IPS-18a (cell line): Measurements from ENCODE around the gene PSEN2.

Experiments used
- H3K27ac ChIP-seq: one replicate; pipeline ENCODE4 v1.5.1; 2013; ENCODE audit warnings: low read length
- H3K27me3 ChIP-seq: one replicate; pipeline ENCODE4 v1.6.1; 2013; ENCODE audit warnings: mild to moderate bottlenecking, low read length; ENCODE audit not compliant: control insufficient read depth, insufficient read depth
- H3K36me3 ChIP-seq: one replicate; pipeline ENCODE4 v1.6.1; 2013; ENCODE audit warnings: low read depth, low read length; ENCODE audit not compliant: control insufficient read depth
- H3K4me1 ChIP-seq: one replicate; pipeline ENCODE4 v1.6.1; 2013; ENCODE audit warnings: low read depth, low read length; ENCODE audit not compliant: control insufficient read depth
- H3K4me3 ChIP-seq: one replicate; pipeline ENCODE4 v1.5.1; 2013; ENCODE audit warnings: low read length
- H3K9ac ChIP-seq: one replicate; pipeline ENCODE4 v1.6.1; 2013; ENCODE audit warnings: mild to moderate bottlenecking, low read length, moderate library complexity
- H3K9me3 ChIP-seq: one replicate; pipeline ENCODE4 v1.6.1; 2013; ENCODE audit warnings: low read depth, low read length; ENCODE audit not compliant: control insufficient read depth

PSEN2 gene

GRCh38 chr1:226903819-226904716 is 33.7 kb downstream of the PSEN2 start:
- Histone ChIP-seq H3K27me3 (no peaks in the 10 kb centered on the region), H3K9ac (no peak overlapping the region), H3K27ac (no peak overlapping the region), H3K9me3 (no peaks in the 10 kb centered on the region), H3K4me3 (no peak overlapping the region), H3K36me3 (peaks cover 3% of the 10 kb centered on the region), H3K4me1 (no peaks in the 10 kb centered on the region)

GRCh38 chr1:226904772-226905171 is 34.4 kb downstream of the PSEN2 start:
- no peak overlapping the region for H3K9ac ChIP-seq
- no peak overlapping the region for H3K27ac ChIP-seq
- H3K27me3 ChIP-seq, result no peaks in the 10 kb centered on the region
- H3K9me3 ChIP-seq, result no peaks in the 10 kb centered on the region
- no peaks in the 10 kb centered on the region for H3K4me1 ChIP-seq
- H3K4me3 ChIP-seq, result no peak overlapping the region
- H3K36me3 ChIP-seq, result no peaks in the 10 kb centered on the region

GRCh38 chr1:226908419-226908818 is 38.0 kb downstream of the PSEN2 start:
- no peaks in the 10 kb centered on the region for H3K36me3 ChIP-seq
- H3K27ac ChIP-seq, result no peak overlapping the region
- no peaks in the 10 kb centered on the region for H3K9me3 ChIP-seq
- H3K4me3 ChIP-seq, result no peak overlapping the region
- no peaks in the 10 kb centered on the region for H3K27me3 ChIP-seq
- H3K4me1 ChIP-seq, result no peaks in the 10 kb centered on the region
- no peak overlapping the region for H3K9ac ChIP-seq

- no peaks in the 10 kb centered on the region for H3K36me3 ChIP-seq
- H3K9ac ChIP-seq, result no peak overlapping the region
- no peak overlapping the region for H3K4me3 ChIP-seq
- H3K27ac ChIP-seq, result no peak overlapping the region
- no peaks in the 10 kb centered on the region for H3K27me3 ChIP-seq
- no peaks in the 10 kb centered on the region for H3K9me3 ChIP-seq
- H3K4me1 ChIP-seq, result no peaks in the 10 kb centered on the region
Measured at GRCh38 chr1:226908913-226909312, 38.5 kb downstream of the PSEN2 start.

- no peak overlapping the region for H3K27ac ChIP-seq
- no peaks in the 10 kb centered on the region for H3K4me1 ChIP-seq
- no peaks in the 10 kb centered on the region for H3K36me3 ChIP-seq
- H3K27me3 ChIP-seq, result no peaks in the 10 kb centered on the region
- no peaks in the 10 kb centered on the region for H3K9me3 ChIP-seq
- no peak overlapping the region for H3K4me3 ChIP-seq
- no peak overlapping the region for H3K9ac ChIP-seq
Measured at GRCh38 chr1:226912587-226913176, 42.3 kb downstream of the PSEN2 start.

GRCh38 chr1:226915672-226915995 is 45.2 kb downstream of the PSEN2 start:
- Histone ChIP-seq H3K36me3 (no peaks in the 10 kb centered on the region), H3K27me3 (no peaks in the 10 kb centered on the region), H3K4me3 (no peak overlapping the region), H3K9me3 (no peaks in the 10 kb centered on the region), H3K9ac (no peak overlapping the region), H3K27ac (no peak overlapping the region), H3K4me1 (no peaks in the 10 kb centered on the region)

GRCh38 chr1:226916497-226916896 is 46.1 kb downstream of the PSEN2 start:
- Histone ChIP-seq H3K36me3 (no peaks in the 10 kb centered on the region), H3K27ac (no peak overlapping the region), H3K4me3 (no peak overlapping the region), H3K4me1 (no peaks in the 10 kb centered on the region), H3K27me3 (no peaks in the 10 kb centered on the region), H3K9me3 (no peaks in the 10 kb centered on the region), H3K9ac (no peak overlapping the region)

- no peaks in the 10 kb centered on the region for H3K36me3 ChIP-seq
- no peaks in the 10 kb centered on the region for H3K4me1 ChIP-seq
- no peak overlapping the region for H3K4me3 ChIP-seq
- H3K9ac ChIP-seq, result no peak overlapping the region
- no peak overlapping the region for H3K27ac ChIP-seq
- H3K27me3 ChIP-seq, result no peaks in the 10 kb centered on the region
- H3K9me3 ChIP-seq, result no peaks in the 10 kb centered on the region
Measured at GRCh38 chr1:226919587-226919986, 49.2 kb downstream of the PSEN2 start.

- Histone ChIP-seq H3K4me3 (no peak overlapping the region), H3K36me3 (no peaks in the 10 kb centered on the region), H3K9me3 (no peaks in the 10 kb centered on the region), H3K4me1 (no peaks in the 10 kb centered on the region), H3K27ac (no peak overlapping the region), H3K27me3 (no peaks in the 10 kb centered on the region), H3K9ac (no peak overlapping the region)
Measured at GRCh38 chr1:226919995-226920394, 49.6 kb downstream of the PSEN2 start.

GRCh38 chr1:226920446-226920894 is 50.1 kb downstream of the PSEN2 start:
- H3K9me3 ChIP-seq, result no peaks in the 10 kb centered on the region
- H3K27me3 ChIP-seq, result no peaks in the 10 kb centered on the region
- H3K9ac ChIP-seq, result no peak overlapping the region
- no peak overlapping the region for H3K4me3 ChIP-seq
- no peak overlapping the region for H3K27ac ChIP-seq
- no peaks in the 10 kb centered on the region for H3K4me1 ChIP-seq
- no peaks in the 10 kb centered on the region for H3K36me3 ChIP-seq

GRCh38 chr1:226921504-226921903 is 51.1 kb downstream of the PSEN2 start:
- Histone ChIP-seq H3K27ac (no peak overlapping the region), H3K9ac (no peak overlapping the region), H3K4me1 (no peaks in the 10 kb centered on the region), H3K27me3 (no peaks in the 10 kb centered on the region), H3K9me3 (no peaks in the 10 kb centered on the region), H3K36me3 (no peaks in the 10 kb centered on the region), H3K4me3 (no peak overlapping the region)
